Stimulated activated CD8-positive, alpha-beta memory T cell treated with anti-CD3 and anti-CD28 coated beads, Interleukin-2, amount 100 ng/mL, for 1 hour (primary cell): ENCODE results near the gene HAO1.
"Not testable (repeated sequence)": the region's sequence is repeated elsewhere in the genome, so short reads cannot be mapped to it uniquely, and the experiment has no call there.

Experiments
- DNase-seq, 2 donors: peaks; one replicate each; pipeline ENCODE4 v3.0.0-alpha.2; 2020; ENCODE audit warnings: low read depth in 2 of 2

The HAO1 gene

GRCh38 chr20:7940341-7940740, at the start of gene HAO1:
Gene HAO1 (minus strand): TSS chr20:7940458. CDS start chr20:7940422, 36 bp downstream.
- no peak for DNase-seq

- DNase-seq = no peak
These were observed 49.1 kb upstream of the HAO1 start for GRCh38 chr20:7989379-7989778.

GRCh38 chr20:7985916-7986315, 45.7 kb upstream of the HAO1 start:
- DNase-seq = no peak

DNA sequence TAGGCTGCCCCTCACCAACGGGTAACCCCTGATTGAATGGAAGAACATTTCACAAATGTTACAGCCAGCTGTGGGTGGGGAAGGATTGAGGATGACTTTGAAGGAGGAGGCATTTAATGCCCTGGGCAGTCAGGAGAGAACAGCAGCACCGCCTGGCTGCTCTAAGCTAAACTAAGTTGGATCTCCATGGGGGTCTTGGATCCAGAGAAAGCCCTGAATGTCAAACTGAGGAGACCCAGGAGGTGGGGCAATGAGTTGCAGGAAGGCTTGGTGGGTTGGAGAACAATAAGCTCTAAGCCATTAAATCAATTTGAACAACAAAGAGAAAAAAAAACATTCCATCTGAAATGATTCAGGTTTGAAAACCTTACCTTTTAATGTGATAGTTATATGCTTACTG, 43.9 kb upstream of the HAO1 start:
- DNase-seq = no peak

GRCh38 chr20:7981374-7981773, 41.1 kb upstream of the HAO1 start:
- DNase-seq = no peak

- no peak for DNase-seq
These were observed 40.2 kb upstream of the HAO1 start for GRCh38 chr20:7980332-7981046.

DNA sequence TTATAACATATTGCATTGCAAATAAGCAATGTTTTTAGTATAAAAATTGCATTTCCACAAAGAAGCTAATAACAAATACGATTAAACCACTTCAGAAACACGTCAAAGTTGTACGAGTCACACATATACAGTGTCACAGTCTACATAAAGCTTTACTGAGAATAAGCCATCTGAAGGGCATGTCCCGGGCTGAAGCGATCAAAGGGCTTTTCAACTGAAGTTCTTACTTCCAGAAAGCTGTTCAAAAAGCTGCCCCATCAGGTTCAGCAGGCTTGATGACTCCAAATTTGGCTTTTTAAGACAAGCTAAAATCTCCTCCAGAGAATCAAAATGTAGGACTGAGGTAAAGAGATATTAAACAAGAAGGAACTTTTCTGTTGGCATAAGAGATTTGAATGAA, 37.5 kb upstream of the HAO1 start:
- DNase-seq = no peak

DNA sequence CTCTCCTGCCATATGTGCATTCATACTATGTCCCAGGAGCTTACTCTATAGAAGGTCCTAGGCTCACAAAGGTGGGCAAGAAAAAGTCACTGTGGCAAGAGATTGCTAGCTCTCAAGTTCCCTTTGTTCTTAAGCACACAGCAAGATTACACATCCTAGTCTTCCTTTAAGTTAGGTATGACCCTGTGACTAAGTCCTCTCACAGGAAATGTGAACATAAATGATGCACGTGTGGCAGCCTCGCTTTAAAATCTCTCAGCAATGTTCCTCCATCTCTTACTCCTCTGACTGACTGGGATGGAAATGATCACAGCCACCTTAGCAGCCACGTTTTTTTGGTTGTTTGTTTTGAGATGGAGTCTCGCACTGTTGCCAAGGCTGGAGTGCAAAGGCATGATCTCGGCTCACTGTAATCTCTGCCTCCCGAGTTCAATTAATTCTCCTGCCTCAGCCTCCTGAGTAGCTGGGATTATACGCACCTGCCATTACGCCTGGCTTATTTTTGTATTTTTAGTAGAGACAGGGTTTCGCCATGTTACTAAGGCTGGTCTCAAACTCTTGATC, 35.7 kb upstream of the HAO1 start:
- no peak for DNase-seq

- no peak for DNase-seq
These were observed 34.7 kb upstream of the HAO1 start for GRCh38 chr20:7974785-7975435.

- no peak for DNase-seq
These were observed 31.4 kb upstream of the HAO1 start for GRCh38 chr20:7971536-7972280.

- no peak for DNase-seq
These were observed 27.1 kb upstream of the HAO1 start for GRCh38 chr20:7967199-7967844.

DNA sequence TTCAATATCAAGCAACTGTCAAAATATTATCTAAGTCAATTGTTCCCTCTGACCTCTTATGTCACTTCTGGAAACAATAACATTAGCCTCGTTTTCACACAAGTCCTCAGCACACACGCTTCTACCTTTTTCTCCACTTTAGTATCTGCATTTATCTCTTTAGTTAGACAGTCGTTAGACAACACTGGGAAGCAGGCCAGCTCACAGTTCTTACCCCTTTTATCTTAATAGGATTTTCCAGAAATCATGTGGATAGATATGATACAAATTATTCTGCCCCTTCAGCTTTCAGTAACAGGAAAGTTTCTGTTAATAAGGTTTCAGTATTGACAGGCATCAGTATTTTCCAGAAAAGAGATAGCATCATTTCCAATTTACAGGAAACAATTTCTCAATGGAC, 25.9 kb upstream of the HAO1 start:
- DNase-seq = no peak

GRCh38 chr20:7959484-7959883, 19.2 kb upstream of the HAO1 start:
- no peak for DNase-seq

- not testable (repeated sequence) for DNase-seq
These were observed 16.3 kb upstream of the HAO1 start for GRCh38 chr20:7956561-7956960.

GRCh38 chr20:7950387-7950786, 10.1 kb upstream of the HAO1 start:
- no peak for DNase-seq

DNA sequence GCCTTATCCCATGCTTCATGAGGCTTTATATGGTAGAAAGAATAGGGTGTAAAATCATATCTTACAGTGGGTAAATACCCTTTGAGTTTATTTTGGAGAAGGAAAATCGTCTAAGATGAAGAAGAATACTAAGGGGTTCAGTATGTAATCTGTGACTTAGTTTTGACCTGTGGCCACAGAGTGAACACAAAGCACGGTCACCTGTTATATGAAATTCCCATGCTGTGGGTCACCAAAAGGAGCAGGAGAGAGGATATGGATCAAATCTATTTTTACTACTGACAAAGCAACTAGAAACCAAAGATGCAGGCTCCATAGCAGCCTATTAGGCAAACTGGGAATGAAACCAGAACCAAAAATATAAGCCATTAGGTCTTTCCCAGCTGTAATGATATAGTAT, 3.6 kb upstream of the HAO1 start:
- no peak for DNase-seq

- DNase-seq = no peak
These were observed 595 bp downstream of the HAO1 start for GRCh38 chr20:7939663-7940062.

DNA sequence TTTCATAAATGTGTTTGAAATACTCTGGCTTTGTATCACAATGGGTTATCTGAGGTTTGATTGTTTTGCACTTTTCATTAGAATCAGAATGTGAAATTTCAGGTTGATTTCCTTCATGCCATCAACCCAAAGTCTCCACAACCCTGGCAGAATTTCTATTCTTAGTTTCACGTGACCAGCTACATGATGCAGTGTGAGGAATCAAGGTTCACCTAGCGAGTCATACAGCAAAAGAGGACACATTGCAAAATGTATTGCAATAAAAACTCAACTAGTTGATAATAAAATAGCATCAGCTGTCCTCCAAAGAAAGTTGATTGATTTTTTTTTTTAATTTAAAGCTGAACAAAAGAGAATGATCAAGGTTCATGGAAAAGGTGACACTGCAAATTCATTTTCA, 2.2 kb downstream of the HAO1 start:
- DNase-seq = no peak

- DNase-seq = no peak
These were observed 2.9 kb downstream of the HAO1 start for GRCh38 chr20:7937328-7937727.

- DNase-seq = no peak
These were observed 5.2 kb downstream of the HAO1 start for GRCh38 chr20:7935027-7935551.

- no peak for DNase-seq
These were observed 6.9 kb downstream of the HAO1 start for GRCh38 chr20:7933346-7933745.

DNA sequence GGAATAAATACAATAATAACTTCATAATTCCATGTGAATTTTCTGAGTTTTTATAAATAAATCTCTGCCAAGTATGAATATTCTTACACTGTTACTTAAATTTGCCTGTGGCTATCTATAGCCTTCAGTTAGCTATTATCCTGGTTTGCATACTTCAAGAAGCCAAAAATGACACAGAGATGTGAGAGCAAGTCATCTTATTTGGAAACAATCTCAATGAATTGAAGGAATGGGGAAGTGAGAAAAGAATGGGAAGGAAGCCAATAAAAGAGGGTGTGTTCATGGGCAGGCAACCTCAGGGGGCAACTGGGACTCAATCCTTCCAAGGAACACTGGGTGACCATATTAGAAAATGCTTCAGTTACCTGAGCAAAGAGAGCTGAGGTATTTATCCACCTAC, 9.9 kb downstream of the HAO1 start:
- DNase-seq = no peak
